ENCODE data around the gene DUSP5. TPM values are rescaled to one million over a fixed set of nuclear protein-coding genes. Genes with fewer than 3 reads are reported as not detected.
"Not testable (repeated sequence)": the region's sequence is repeated elsewhere in the genome, so short reads cannot be mapped to it uniquely, and the experiment has no call there.

The DUSP5 gene
- total and polyA plus RNA-seq, 5 donors from 2014 or later: 1.3 to 142 (median 3.1) TPM

- Histone ChIP-seq H3K27me3 (ENCODE audit: control insufficient read depth, insufficient read depth, low read length) (no peaks in the 10 kb centered on the region), H3K4me3 (ENCODE audit: low read depth, low read length) (no peak overlapping the region), H3K4me1 (ENCODE audit: control insufficient read depth, insufficient read depth, low read length, poor library complexity, severe bottlenecking) (peaks cover 12% of the 10 kb centered on the region), H3K27ac (ENCODE audit: insufficient read depth, low read length, poor library complexity, severe bottlenecking) (no peak overlapping the region), H3K9me3 (ENCODE audit: control insufficient read depth in 2 of 2, low read length in 2 of 2) (no peaks in the 10 kb centered on the region), H3K36me3 (ENCODE audit: control insufficient read depth, insufficient read depth, low read length) (no peaks in the 10 kb centered on the region)
- Mint-ChIP-seq H3K27ac (peak overlapping the region in 1 of 3 donors; percentile 31), H3K27me3 (no peaks in the 10 kb centered on the region), H3K4me1 (peaks cover 4 to 28% (median 19%) of the 10 kb centered on the region in 4 donors), H3K36me3 (no peaks in the 10 kb centered on the region), H3K9me3 (no peaks in the 10 kb centered on the region), H3K4me3 (no peak overlapping the region)
- ATAC-seq (ENCODE audit: low read depth in 2 of 2) (no peak), DNase-seq (no peak)
These were observed 38.1 kb upstream of the DUSP5 start for GRCh38 chr10:110459600-110459999.

GRCh38 chr10:110460111-110460809, 37.4 kb upstream of the DUSP5 start:
- Mint-ChIP-seq H3K4me1 (peaks cover 4 to 26% (median 16%) of the 10 kb centered on the region in 4 donors), H3K9me3 (peaks cover 0 to 2% (median 0%) of the 10 kb centered on the region in 7 donors), H3K27ac (no peak overlapping the region), H3K27me3 (no peaks in the 10 kb centered on the region), H3K4me3 (no peak overlapping the region), H3K36me3 (no peaks in the 10 kb centered on the region)
- Histone ChIP-seq H3K9me3 (ENCODE audit: control insufficient read depth in 2 of 2, low read length in 2 of 2) (no peaks in the 10 kb centered on the region), H3K36me3 (ENCODE audit: control insufficient read depth, insufficient read depth, low read length) (no peaks in the 10 kb centered on the region), H3K27ac (ENCODE audit: insufficient read depth, low read length, poor library complexity, severe bottlenecking) (no peak overlapping the region), H3K4me3 (ENCODE audit: low read depth, low read length) (no peak overlapping the region), H3K4me1 (ENCODE audit: control insufficient read depth, insufficient read depth, low read length, poor library complexity, severe bottlenecking) (peaks cover 12% of the 10 kb centered on the region), H3K27me3 (ENCODE audit: control insufficient read depth, insufficient read depth, low read length) (no peaks in the 10 kb centered on the region)
- ATAC-seq (ENCODE audit: low read depth in 2 of 2) (peak; percentile 52 to 61), DNase-seq (peak in 2 of 3 donors; percentile 10 to 53)

GRCh38 chr10:110461088-110461487, 36.6 kb upstream of the DUSP5 start:
- peaks cover 0 to 18% (median 10%) of the 10 kb centered on the region in 4 donors for H3K4me1 Mint-ChIP-seq
- Histone ChIP-seq H3K9me3 (ENCODE audit: control insufficient read depth in 2 of 2, low read length in 2 of 2) (no peaks in the 10 kb centered on the region), H3K36me3 (ENCODE audit: control insufficient read depth, insufficient read depth, low read length) (no peaks in the 10 kb centered on the region), H3K4me1 (ENCODE audit: control insufficient read depth, insufficient read depth, low read length, poor library complexity, severe bottlenecking) (peaks cover 12% of the 10 kb centered on the region), H3K27me3 (ENCODE audit: control insufficient read depth, insufficient read depth, low read length) (no peaks in the 10 kb centered on the region), H3K27ac (ENCODE audit: insufficient read depth, low read length, poor library complexity, severe bottlenecking) (no peak overlapping the region), H3K4me3 (ENCODE audit: low read depth, low read length) (no peak overlapping the region)
- H3K9me3 Mint-ChIP-seq: peaks cover 0 to 2% (median 0%) of the 10 kb centered on the region in 7 donors
- H3K27ac Mint-ChIP-seq: no peak overlapping the region
- H3K27me3 Mint-ChIP-seq: no peaks in the 10 kb centered on the region
- H3K4me3 Mint-ChIP-seq: no peak overlapping the region
- ATAC-seq (ENCODE audit: low read depth in 2 of 2) (no peak), DNase-seq (no peak)
- H3K36me3 Mint-ChIP-seq: no peaks in the 10 kb centered on the region

- no peaks in the 10 kb centered on the region for H3K36me3 ChIP-seq (ENCODE audit: control insufficient read depth, insufficient read depth, low read length)
- H3K27me3 Mint-ChIP-seq: no peaks in the 10 kb centered on the region
- H3K27ac Mint-ChIP-seq: no peak overlapping the region
- ATAC-seq (ENCODE audit: low read depth in 2 of 2) (no peak), DNase-seq (no peak)
- no peak overlapping the region for H3K27ac ChIP-seq (ENCODE audit: insufficient read depth, low read length, poor library complexity, severe bottlenecking)
- H3K4me3 ChIP-seq (ENCODE audit: low read depth, low read length): no peak overlapping the region
- peaks cover 0 to 18% (median 10%) of the 10 kb centered on the region in 4 donors for H3K4me1 Mint-ChIP-seq
- H3K9me3 ChIP-seq (ENCODE audit: control insufficient read depth in 2 of 2, low read length in 2 of 2): no peaks in the 10 kb centered on the region
- peaks cover 0 to 2% (median 0%) of the 10 kb centered on the region in 7 donors for H3K9me3 Mint-ChIP-seq
- H3K4me1 ChIP-seq (ENCODE audit: control insufficient read depth, insufficient read depth, low read length, poor library complexity, severe bottlenecking): peaks cover 12% of the 10 kb centered on the region
- no peak overlapping the region for H3K4me3 Mint-ChIP-seq
- H3K36me3 Mint-ChIP-seq: no peaks in the 10 kb centered on the region
- no peaks in the 10 kb centered on the region for H3K27me3 ChIP-seq (ENCODE audit: control insufficient read depth, insufficient read depth, low read length)
These were observed 36.2 kb upstream of the DUSP5 start for GRCh38 chr10:110461530-110461929.

DNA sequence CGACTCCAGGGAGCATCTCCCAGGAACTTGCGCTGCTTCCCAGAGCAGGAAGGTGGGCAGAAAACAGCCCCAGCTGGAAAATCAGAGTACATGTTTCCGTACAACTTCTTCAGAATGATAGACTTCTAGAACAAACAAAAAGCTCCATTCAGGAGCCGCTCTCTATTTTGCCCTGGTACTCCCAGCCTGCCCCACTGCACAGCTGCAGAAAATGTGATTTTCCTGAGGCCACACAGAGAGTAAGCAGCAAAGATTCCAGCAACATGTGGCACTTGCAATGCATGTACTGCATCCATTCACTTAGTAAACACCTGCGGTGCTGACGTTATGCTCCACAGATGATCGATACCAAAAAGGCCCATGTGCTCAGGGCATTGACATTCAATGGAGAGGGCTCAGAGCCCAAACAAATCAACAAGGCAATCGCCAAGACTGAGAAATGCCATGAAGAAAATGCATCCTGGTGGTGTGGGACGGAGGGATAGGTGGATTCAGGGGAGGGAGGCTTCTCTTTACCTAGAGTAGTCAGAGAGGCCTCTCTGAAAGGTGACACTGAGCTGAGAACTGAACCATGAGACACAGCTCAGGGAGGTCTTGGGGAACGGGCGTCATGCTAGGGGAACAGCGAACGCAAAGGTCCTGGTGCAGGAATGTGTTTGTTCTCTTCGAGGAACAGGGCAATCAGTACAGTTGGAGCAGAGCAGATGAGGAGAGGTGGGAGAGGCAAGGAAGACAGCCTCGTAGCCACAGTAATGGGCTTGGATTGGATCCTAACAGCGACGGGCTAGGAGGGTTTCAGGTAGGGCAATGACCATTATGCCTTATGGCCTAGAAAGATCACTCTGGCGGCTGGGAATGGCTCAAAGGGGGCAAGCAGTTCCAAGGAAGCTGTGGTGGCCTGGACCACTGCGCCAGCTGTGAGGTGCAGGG, 35.3 kb upstream of the DUSP5 start:
- no peak overlapping the region for H3K4me3 Mint-ChIP-seq
- H3K27ac ChIP-seq (ENCODE audit: insufficient read depth, low read length, poor library complexity, severe bottlenecking): no peak overlapping the region
- no peaks in the 10 kb centered on the region for H3K36me3 Mint-ChIP-seq
- H3K4me1 Mint-ChIP-seq: peaks cover 0 to 16% (median 10%) of the 10 kb centered on the region in 4 donors
- H3K36me3 ChIP-seq (ENCODE audit: control insufficient read depth, insufficient read depth, low read length): no peaks in the 10 kb centered on the region
- H3K27me3 Mint-ChIP-seq: no peaks in the 10 kb centered on the region
- ATAC-seq (ENCODE audit: low read depth in 2 of 2) (no peak), DNase-seq (no peak)
- no peaks in the 10 kb centered on the region for H3K9me3 ChIP-seq (ENCODE audit: control insufficient read depth in 2 of 2, low read length in 2 of 2)
- H3K4me3 ChIP-seq (ENCODE audit: low read depth, low read length): no peak overlapping the region
- H3K27ac Mint-ChIP-seq: peak overlapping the region in 1 of 3 donors; percentile 64
- H3K4me1 ChIP-seq (ENCODE audit: control insufficient read depth, insufficient read depth, low read length, poor library complexity, severe bottlenecking): peaks cover 12% of the 10 kb centered on the region
- no peaks in the 10 kb centered on the region for H3K27me3 ChIP-seq (ENCODE audit: control insufficient read depth, insufficient read depth, low read length)
- peaks cover 0 to 2% (median 0%) of the 10 kb centered on the region in 7 donors for H3K9me3 Mint-ChIP-seq

GRCh38 chr10:110468258-110468657, 29.4 kb upstream of the DUSP5 start:
- not testable (repeated sequence) for ATAC-seq (ENCODE audit: low read depth in 2 of 2); H3K27me3 ChIP-seq (ENCODE audit: control insufficient read depth, insufficient read depth, low read length); H3K27ac ChIP-seq (ENCODE audit: insufficient read depth, low read length, poor library complexity, severe bottlenecking); DNase-seq; H3K4me3 Mint-ChIP-seq; H3K27ac Mint-ChIP-seq; H3K36me3 ChIP-seq (ENCODE audit: control insufficient read depth, insufficient read depth, low read length); H3K27me3 Mint-ChIP-seq; H3K9me3 ChIP-seq (ENCODE audit: control insufficient read depth in 2 of 2, low read length in 2 of 2); H3K9me3 Mint-ChIP-seq; H3K4me3 ChIP-seq (ENCODE audit: low read depth, low read length); H3K4me1 Mint-ChIP-seq; H3K4me1 ChIP-seq (ENCODE audit: control insufficient read depth, insufficient read depth, low read length, poor library complexity, severe bottlenecking); H3K36me3 Mint-ChIP-seq

GRCh38 chr10:110470541-110470940, 27.2 kb upstream of the DUSP5 start:
- not testable (repeated sequence) for H3K36me3 Mint-ChIP-seq

More at GRCh38 chr10:110470541-110470940, 27.2 kb upstream of the DUSP5 start:
- not testable (repeated sequence) for H3K4me1 Mint-ChIP-seq; H3K4me3 Mint-ChIP-seq; H3K4me3 ChIP-seq (ENCODE audit: low read depth, low read length); H3K27ac ChIP-seq (ENCODE audit: insufficient read depth, low read length, poor library complexity, severe bottlenecking); H3K27me3 ChIP-seq (ENCODE audit: control insufficient read depth, insufficient read depth, low read length); DNase-seq; H3K36me3 ChIP-seq (ENCODE audit: control insufficient read depth, insufficient read depth, low read length); ATAC-seq (ENCODE audit: low read depth in 2 of 2); H3K9me3 ChIP-seq (ENCODE audit: control insufficient read depth in 2 of 2, low read length in 2 of 2); H3K9me3 Mint-ChIP-seq; H3K27ac Mint-ChIP-seq; H3K27me3 Mint-ChIP-seq; H3K4me1 ChIP-seq (ENCODE audit: control insufficient read depth, insufficient read depth, low read length, poor library complexity, severe bottlenecking)

Measured in CD4-positive, CD25-positive, alpha-beta regulatory T cell (primary cell).